NCI-H460 (cell line): ENCODE measurements around the gene SPATA46. TPM values are rescaled to one million over a fixed set of nuclear protein-coding genes. Genes with fewer than 3 reads are reported as not detected.
"Not testable (repeated sequence)": the region's sequence is repeated elsewhere in the genome, so short reads cannot be mapped to it uniquely, and the experiment has no call there.

Experiments
- DNase-seq: peaks from one replicate; pipeline ENCODE4 v3.0.0-alpha.2; 2016; ENCODE audit warnings: low read depth; ENCODE audit errors: extremely low read depth
- total RNA-seq: library from RNA; depleted of rRNA; stranded (reverse); fragments of >200 nt; shearing (Covaris generic); gene quantifications from 2 replicates; pipeline ENCODE4 v1.2.3, GENCODE V29; 2014

SPATA46 gene
- total RNA-seq, 1 experiment from 2014 or later, result not detected

DNA sequence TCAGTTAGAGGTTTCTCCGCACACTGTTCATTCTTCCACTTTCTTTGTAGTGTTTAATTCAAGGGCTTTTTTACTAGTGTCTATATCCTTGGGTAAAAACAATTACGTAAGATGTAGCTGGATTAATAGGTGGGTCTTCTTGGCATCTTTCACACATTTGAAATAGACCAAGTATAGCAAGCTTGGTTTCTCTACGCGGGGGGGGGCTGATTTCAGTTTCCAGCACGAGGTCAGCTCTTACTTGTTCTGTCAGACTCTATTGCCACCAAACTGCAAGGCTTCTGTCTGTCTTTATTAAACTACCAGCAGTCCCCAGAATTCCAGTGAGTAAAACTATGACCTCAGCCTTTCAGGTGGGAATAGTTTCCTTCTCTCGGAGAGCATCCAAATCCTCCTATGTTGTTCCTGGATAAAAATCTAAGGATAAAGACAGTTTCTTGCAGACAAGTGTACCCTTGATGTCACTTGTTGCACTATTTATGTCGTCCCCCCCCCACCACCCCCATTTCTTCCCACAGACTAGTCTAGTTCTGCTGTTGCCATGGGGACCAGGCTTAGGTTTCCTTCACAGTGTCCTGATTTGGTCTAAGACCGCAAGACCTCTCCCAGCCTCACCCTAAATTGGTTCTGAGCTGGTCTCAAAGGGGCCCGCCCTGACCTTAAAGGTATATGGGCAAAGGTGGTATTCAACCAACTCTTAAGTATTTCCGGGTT lies 17.0 kb downstream of the SPATA46 start:
- no peak for DNase-seq

DNA sequence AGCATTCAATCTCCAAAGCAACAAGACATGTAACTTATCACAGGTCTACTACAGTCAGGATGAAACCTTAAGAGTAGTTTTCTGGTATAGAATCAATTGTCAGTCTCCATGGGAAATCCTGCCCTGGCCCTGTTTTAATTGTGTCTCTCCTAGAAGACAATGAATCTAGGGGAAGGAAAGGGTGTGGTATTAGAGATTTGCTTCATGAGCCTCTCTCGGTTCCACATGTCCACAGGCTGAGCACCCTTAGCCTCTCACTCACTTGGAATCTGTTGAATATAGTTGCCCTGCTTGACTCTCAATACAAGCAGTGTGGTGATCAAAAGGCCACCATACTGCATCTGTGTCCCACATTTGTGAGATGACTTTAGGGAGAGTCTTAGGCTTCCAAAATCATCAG lies 17.7 kb downstream of the SPATA46 start:
- no peak for DNase-seq

DNA sequence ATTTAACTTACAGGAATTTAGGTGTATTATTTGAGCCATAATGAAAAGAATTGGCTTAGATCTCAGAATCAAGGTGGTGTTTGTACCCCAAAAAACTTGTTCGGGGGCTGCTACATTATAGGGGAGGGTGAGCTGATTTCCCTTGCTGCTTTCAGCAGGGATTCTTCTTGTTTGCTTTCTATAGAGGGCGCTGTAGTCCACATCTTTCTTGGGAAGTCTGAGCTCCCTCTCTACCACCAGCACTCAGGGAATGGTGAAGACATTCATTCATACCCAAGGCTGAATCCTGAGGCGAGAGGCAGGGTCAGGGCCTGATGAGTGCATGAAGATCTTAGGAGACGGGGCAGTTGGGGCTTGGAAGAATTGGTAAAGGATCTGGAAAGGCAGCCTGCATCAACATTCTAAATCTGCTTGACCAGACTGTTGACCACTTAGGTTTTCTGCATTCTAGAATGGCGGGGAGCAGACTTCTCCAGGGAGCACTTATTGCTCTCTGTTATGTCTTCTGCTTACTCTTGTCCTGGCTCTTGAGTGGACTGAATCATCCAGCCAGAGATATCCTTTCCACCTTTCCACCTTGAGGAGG lies 18.9 kb downstream of the SPATA46 start:
- DNase-seq, result peak; percentile 39

DNA sequence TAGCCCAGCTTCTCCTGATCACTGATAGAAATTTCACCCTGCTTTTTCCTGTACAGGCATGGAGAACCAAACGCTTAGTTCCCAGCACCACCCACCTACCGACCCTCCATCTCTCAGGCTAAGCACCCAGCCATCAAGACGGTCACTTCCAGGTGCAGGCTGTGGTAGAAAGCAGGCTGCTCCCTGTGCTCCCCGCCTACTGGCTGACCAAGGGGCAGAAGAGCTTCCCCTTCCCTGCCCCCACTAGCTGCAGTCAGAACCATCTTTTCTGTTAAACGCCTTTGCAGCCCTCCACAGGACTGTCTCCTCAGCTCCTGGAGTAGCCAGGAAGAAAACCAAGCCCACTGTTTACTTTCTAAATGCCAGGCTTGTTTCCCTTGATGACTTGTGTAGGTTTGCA lies 23.0 kb downstream of the SPATA46 start:
- DNase-seq, result no peak

DNA sequence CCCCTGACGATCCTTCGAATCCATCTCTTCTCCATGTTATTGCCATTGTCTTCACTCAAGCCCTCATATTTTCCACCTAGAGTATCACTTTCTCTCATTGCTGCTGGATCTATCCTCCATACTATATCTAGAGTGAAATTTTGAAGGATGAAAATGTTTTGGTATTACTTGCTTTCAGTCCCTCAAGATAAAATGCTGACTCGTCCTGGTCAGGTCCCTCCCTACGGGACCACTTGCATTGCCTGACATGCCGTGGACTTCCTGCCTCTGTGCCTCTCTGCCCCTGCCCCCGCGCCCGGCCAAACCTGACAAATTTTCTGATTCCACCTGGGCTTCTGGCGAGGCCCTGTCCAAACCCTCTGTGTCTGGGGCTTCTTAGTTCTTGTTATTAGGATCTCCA lies 23.6 kb downstream of the SPATA46 start:
- no peak for DNase-seq

DNA sequence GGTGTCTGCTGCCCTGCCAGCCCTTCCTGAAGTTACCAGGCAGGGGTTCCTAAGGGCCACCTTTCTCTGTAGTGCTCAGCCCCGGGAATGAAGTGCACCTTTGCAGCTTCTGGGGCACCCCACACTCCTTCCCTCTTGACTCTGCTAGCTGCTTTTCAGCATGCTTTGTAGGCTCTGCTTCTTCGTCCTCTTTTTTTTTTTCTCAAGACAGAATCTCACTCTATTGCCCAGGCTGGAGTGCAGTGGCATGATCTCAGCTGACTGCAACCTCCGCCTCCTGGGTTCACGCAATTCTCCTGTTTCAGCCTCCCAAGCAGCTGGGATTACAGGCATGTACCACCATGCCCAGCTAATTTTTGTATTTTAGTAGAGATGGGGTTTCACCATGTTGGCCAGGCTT lies 24.8 kb downstream of the SPATA46 start:
- DNase-seq, result not testable (repeated sequence)

DNA sequence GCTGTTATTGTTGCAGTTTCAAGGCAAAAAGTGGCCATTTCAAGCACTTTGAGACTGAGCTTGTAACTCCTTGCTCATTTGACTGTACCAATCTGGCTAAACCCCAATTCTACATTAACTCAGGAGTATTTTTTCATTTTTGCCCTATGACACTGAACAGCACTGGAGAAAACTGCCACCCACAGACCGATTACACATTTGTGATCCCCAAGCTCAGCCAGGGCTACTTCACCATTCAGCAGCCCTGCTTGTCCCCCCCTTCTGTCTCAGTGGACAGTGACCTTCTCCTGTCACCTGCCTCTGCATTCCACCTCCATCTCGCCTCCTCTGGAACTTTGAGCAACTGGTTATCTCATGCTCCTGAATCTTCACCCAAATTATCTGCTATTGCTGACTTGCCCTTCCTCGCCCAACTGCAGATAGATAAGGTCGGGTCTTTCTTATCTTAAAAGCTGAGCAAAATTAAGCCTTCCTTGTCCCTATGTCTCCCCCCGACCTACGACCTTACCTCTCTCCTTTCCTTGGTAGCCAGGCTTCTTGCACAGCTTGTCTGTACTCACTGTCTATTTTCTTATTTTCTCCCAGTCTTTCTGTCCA lies 25.3 kb downstream of the SPATA46 start:
- no peak for DNase-seq

DNA sequence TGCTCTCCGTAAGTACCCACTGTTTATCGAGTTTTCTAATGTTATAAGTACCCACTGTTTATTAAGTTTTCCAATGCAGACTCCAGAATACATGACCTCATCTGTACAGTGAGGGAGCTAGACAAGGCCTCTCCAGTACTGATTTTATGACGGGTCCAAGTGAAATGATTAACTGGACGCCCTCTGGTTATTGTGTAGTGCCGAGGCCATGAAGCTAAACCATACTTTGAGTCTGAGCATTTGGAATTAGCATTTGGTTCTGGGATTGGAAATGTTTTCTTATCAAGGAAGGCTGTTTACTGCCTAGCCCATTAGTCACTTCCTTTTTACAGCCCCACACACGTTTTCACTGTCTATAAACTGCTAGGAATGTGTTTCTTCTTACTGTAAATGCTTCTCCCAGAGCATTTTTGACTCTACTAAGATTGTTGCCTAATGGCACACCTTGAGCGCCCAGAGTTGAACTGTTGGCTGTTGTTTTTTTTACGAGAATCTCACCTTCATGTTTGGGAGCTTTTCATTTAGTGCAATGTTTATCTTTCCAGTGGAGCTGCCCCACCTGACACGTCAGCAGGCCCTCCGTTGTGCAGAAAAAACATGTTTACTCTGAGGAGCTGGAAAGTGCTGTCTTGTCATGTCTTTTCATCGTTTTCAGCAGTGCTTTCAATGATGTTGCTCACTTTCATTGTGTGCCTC lies 26.9 kb downstream of the SPATA46 start:
- DNase-seq, result peak; percentile 32

DNA sequence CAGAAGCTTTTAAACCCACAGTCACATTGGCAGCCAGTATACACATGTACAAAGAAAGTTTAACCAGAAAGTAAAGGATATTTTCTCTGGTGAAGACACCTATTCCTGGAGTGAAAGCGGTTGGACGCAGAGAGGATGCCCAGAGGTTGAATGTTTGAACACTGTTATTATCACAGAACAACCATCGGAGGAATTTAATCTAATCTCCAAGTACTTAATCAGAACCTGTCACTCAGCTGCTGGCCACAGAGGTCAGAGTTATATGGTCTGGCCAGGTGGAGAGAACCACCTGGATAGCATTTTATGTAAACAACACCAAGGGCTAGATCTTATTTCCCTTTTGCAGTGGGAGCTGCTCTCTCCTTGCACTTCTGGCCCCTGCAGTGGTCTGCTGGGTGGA lies 29.4 kb downstream of the SPATA46 start:
- DNase-seq, result no peak

DNA sequence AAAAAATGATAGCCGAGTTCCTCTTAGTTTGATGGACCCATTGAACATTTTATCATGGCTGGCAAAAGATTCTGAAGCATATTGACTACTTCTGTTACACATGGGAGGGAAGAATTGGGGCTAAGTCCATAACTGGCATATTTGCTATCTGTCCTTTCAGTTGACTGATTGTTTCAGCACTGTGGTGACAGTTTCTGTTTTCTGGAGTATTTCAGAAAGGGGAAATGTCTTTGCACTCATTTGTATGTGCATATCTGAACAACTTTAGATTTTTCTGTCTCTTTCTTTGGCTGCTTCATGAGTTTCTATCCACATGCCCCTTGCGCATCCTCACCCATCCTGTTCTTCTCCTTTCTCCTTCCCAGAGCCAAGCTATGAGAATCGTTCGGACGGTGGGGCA lies 33.2 kb downstream of the SPATA46 start:
- DNase-seq, result no peak

DNA sequence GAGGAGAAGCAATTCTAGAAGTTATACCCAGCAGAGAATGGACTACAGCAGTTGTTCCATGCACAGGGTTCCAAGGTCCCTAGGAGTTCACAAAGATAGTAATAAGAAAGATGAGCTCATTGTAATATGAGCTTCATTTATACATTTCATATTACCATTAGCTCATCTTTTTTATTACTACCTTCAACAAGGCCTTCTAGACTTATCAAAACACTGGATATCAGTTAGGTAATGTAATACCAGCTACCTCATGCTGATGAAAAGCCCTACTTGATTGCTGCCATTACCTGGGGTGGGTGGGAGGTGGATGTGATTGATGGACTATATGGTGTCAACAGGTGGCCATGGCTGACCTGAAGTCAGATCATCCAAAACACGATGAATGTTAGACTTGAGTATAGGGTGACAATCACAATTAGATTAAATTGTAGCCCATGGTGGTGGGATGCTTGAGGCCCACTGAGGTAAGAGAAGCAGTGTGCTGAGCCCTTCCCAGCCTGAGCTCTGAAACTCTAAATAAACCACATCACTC lies 34.1 kb downstream of the SPATA46 start:
- DNase-seq, result no peak

DNA sequence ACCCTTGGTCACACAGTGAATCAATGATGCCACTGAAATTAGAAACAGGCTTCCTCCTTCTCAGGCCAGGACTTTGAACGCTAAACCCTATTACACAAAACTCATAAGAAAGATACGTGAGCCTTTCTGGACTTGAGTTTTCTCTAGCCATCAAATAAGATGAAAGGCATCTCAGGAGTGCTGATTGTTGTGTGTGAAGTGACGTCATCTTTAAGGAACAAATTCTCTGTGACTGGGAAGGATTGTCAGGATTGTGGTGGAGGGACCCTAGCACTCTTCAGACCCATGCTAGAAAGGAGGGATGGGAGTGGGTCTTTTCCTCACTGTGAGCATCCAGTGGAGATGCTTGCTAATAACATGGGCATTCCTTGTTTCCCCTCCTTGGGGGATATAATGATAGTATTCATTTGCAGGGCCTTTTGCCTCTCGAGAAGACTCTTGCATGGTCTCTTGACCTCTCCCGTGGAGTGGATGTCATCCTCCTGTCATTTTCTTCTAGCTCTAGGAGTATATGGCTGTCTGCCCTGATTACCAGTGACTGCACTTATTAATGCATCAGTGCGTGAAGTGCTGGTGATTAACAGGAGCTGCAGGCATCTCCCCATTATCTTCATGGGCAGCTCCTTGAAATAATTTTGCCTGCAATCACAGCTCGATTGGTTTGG lies 39.9 kb downstream of the SPATA46 start:
- no peak for DNase-seq

DNA sequence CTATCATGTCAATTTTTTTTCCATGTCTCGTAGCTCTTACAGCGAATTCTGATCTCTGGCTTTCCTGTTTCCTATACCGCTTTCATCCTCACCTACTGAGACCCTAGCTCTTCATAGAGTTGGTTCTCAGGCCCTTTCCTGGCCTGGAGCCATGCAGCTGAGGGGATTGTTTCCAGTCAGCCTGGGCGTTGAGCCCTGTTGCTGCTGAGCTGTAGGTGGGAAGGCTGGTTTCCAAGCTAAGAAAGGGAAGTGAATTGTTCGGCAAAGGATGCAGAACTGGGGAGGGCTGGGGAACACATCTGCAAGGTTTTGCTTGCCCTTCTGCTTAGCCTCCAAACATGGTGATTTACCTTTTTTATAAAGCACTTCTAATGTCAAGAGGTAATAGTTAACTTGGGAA lies 41.5 kb downstream of the SPATA46 start:
- DNase-seq, result no peak

DNA sequence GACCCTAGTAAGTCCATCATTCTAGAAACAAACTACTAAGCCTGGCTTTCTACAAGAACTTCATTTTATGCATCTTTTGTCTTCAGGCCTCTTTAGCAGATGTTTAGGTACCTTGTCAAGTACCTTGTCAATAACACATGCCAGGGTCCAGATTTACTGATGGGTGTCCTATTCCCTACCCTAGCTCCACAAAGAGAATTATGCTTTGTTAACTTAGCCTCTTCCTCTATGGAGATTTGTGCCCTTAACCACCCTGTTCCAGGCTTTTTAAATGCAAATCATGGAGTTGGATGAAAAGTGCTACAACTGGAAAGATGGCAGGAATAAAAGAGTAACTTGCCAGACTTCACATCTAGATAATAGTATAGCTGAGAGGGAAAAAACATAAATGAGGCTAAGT lies 42.7 kb downstream of the SPATA46 start:
- no peak for DNase-seq

DNA sequence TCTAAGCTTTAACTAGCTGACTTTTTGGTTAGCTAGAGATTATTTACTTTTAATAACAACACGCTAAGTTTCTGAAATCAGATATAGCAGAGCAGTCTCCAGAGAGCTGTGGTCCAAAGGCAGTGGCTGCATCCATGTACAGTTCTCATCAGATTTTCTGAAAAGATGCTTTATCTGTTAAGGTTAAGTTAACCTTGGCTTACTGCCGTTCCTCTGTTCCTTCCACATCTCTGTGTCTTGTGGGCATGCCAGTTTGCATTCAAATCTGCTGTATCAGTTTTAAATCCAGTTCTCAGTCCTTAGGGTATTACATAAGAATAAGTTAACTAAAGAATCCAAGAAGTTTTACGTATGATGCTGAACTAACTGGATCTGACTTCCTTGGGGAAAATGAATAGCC lies 46.8 kb downstream of the SPATA46 start:
- DNase-seq, result no peak

DNA sequence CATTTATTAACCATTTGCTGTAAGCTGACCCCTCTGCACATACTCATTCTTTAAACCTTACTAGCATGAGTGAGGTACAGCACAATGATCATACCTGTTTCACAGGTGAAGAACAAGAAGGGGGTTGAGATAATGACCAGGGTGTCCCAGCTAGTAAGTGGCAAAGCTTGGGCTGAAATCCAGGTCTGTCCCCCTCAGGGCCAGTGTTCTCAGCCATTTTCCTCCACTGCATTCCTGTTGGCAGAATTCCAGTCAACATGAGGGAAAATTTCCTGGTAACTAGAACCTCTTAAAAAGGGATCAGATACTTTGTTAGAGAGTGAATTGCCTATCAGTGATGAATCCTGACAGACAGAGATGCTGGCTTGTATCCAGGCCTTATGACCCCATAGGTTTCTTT lies 48.1 kb downstream of the SPATA46 start:
- no peak for DNase-seq

DNA sequence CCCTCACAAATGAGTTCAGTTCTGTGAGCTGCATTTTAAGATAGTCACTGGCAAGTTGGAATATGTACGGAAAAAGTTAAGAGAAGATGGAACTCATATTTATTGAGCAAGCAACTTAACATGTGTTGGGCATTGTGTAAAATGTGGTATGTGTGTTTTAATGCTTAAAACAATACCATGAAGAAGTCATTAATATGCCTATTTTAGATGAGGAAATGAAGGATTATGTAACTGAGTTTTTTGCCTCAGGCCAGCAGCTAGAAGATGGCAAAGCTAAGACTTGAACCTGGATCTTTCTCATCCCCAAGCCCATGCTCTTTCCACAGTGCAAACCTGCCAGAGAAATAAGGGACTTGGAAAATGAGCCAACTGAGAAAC lies 48.9 kb downstream of the SPATA46 start:
- no peak for DNase-seq

DNA sequence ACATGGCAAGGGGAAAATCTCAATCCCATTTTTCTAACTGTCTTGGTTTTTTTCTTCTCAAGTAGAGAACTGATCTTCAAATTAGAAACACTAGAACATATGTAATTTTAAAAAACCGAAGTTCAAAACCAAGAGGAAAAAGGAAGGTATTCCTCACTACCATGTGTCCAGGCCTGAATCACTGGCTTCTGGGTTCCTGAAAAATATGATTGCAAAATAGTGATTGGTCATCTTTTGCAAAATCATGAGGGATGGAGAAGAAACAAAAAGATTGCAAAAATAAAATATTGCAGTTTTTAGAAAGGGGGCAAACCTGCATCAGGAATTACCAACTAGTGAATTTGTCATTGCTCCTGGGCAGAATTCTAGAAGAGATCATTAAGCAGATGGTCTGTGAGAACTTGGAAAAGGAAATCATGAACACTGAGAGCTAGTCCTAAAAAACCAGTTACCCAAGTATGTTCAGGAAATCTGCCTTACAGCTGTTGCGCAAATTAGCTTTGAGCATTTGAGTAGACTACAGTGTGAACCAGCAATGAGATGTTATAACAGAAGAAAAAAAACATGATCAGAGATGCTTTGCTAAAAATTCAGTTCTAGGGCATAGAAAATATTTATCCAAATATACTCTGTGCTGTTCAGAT lies 49.4 kb downstream of the SPATA46 start:
- no peak for DNase-seq

DNA sequence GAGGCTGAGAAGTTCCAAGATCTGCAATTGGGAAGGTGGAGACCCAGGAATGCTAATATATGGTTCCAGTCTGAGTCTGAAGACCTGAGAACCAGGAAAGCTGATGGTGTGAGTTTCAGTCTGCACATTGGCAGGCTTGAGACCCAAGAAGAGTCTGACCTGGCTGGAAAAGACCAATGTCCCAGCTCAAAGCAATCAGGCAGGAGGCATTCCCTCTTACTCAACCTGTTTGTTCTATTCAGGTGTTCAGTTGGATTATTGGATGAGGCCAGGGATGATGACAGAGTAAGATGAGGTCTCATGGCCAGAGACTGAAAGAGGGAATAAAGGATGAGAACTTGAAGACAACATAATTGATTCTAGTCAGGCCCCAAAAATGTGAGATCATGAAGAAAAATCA lies 50.1 kb downstream of the SPATA46 start:
- no peak for DNase-seq

DNA sequence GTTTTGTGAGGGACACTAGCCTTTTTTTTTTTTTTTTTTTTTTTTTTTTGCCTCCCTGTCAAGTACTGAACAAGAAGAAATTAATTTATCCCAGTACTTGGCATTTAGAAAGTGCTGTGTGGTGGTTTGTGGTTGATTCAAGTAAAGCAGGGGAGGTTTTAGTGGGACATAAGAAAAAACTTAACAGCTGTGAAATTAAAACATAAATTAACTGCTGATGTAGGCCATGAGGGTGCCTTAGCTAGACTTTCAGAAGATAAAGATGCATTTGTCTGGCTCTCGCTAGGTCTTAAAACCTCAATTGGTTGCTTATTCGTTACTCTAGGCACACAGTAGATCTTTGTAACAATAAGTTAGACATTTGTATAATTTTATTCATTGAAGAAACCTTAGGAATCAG lies 52.3 kb downstream of the SPATA46 start:
- no peak for DNase-seq
